ENCODE data around the gene ARMC6. TPM values are rescaled to one million over a fixed set of nuclear protein-coding genes. Genes with fewer than 3 reads are reported as not detected.

The ARMC6 gene
- total and polyA plus RNA-seq, 2 experiments from 2014 or later: 40.9 to 112 TPM

DNA sequence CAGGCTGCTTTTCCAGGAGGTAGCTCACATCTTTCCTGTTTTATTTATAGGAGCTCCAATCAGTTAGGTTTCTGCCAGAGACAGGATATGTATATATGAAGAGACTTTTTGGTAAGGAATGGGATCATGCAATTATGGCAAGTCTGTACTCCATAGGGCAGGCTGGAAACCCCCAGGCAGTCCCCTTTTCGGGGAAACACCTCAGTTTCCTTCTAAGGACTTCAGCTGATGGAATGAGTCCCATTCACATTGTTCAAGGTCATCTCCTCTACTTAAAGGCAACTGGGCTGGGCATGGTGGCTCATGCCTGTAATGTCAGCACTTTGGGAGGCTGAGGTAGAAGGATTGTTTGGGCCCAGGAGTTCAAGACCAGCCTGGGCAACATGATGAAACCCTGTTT lies 19.5 kb downstream of the ARMC6 start:
- Histone ChIP-seq H3F3A (replicated peaks; ENCODE audit: low read depth) (peaks cover 7% of the 10 kb centered on the region; the same call in 1 of the 2 replicates), H3K9me2 (ENCODE audit: insufficient read depth) (no peaks in the 10 kb centered on the region), H3K79me2 (replicated peaks; ENCODE audit: insufficient read depth) (no peaks in the 10 kb centered on the region), H4K20me1 (replicated peaks; ENCODE audit: insufficient read depth) (peaks cover 16% of the 10 kb centered on the region), H3K4me1 (ENCODE audit: insufficient read depth) (no peaks in the 10 kb centered on the region), H3K4me3 (no peak overlapping the region), H3K27ac (ENCODE audit: low read depth) (0 out of 2 replicates have a peak overlapping the region, but pooled peaks have one; percentile 59), H3K27me3 (ENCODE audit: insufficient read depth) (no peaks in the 10 kb centered on the region), H2AFZ (no peak overlapping the region), H3K36me3 (ENCODE audit: insufficient read depth) (peaks cover 6% of the 10 kb centered on the region; the same call in 1 of the 2 replicates), H3K4me2 (no peak overlapping the region)
- no peak for ATAC-seq
- peaks cover 70% of the 10 kb centered on the region for H3K36me3 Mint-ChIP-seq (ENCODE audit: low read depth)
- H3K27ac Mint-ChIP-seq: no peak overlapping the region
- no peak for DNase-seq (ENCODE audit: low spot score)
- no peaks in the 10 kb centered on the region for H3K9me3 Mint-ChIP-seq
- H3K27me3 Mint-ChIP-seq (ENCODE audit: insufficient read depth, low read depth, poor library complexity): peaks cover 3% of the 10 kb centered on the region
- H3K4me1 Mint-ChIP-seq: no peaks in the 10 kb centered on the region
- TF ChIP-seq, protein P1, sequence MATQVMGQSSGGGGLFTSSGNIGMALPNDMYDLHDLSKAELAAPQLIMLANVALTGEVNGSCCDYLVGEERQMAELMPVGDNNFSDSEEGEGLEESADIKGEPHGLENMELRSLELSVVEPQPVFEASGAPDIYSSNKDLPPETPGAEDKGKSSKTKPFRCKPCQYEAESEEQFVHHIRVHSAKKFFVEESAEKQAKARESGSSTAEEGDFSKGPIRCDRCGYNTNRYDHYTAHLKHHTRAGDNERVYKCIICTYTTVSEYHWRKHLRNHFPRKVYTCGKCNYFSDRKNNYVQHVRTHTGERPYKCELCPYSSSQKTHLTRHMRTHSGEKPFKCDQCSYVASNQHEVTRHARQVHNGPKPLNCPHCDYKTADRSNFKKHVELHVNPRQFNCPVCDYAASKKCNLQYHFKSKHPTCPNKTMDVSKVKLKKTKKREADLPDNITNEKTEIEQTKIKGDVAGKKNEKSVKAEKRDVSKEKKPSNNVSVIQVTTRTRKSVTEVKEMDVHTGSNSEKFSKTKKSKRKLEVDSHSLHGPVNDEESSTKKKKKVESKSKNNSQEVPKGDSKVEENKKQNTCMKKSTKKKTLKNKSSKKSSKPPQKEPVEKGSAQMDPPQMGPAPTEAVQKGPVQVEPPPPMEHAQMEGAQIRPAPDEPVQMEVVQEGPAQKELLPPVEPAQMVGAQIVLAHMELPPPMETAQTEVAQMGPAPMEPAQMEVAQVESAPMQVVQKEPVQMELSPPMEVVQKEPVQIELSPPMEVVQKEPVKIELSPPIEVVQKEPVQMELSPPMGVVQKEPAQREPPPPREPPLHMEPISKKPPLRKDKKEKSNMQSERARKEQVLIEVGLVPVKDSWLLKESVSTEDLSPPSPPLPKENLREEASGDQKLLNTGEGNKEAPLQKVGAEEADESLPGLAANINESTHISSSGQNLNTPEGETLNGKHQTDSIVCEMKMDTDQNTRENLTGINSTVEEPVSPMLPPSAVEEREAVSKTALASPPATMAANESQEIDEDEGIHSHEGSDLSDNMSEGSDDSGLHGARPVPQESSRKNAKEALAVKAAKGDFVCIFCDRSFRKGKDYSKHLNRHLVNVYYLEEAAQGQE (IDR thresholded peaks at IDR 0.05; ENCODE audit: unreplicated experiment): no peak
- TF ChIP-seq CREB1 (CRISPR knock-in tag; IDR thresholded peaks at IDR 0.05; ENCODE audit: low read depth): no peak
- no peak for TF ChIP-seq JUNB (IDR thresholded peaks at IDR 0.05; ENCODE audit: unreplicated experiment)
- TF ChIP-seq, protein P2, sequence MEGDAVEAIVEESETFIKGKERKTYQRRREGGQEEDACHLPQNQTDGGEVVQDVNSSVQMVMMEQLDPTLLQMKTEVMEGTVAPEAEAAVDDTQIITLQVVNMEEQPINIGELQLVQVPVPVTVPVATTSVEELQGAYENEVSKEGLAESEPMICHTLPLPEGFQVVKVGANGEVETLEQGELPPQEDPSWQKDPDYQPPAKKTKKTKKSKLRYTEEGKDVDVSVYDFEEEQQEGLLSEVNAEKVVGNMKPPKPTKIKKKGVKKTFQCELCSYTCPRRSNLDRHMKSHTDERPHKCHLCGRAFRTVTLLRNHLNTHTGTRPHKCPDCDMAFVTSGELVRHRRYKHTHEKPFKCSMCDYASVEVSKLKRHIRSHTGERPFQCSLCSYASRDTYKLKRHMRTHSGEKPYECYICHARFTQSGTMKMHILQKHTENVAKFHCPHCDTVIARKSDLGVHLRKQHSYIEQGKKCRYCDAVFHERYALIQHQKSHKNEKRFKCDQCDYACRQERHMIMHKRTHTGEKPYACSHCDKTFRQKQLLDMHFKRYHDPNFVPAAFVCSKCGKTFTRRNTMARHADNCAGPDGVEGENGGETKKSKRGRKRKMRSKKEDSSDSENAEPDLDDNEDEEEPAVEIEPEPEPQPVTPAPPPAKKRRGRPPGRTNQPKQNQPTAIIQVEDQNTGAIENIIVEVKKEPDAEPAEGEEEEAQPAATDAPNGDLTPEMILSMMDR (conservative IDR thresholded peaks at IDR 0.05; ENCODE audit: low read depth in 2 of 2): no peak
- TF ChIP-seq EZH2 (IDR thresholded peaks at IDR 0.05; ENCODE audit: low read depth, unreplicated experiment): no peak
- TF ChIP-seq NANOG (IDR thresholded peaks at IDR 0.05; ENCODE audit: borderline replicate concordance): no peak
- no peak for TF ChIP-seq ZNF114 (CRISPR knock-in tag; IDR thresholded peaks at IDR 0.05)
- TF ChIP-seq EZH2phosphoT487 (IDR thresholded peaks at IDR 0.05; ENCODE audit: unreplicated experiment): no peak
- TF ChIP-seq, protein P3, sequence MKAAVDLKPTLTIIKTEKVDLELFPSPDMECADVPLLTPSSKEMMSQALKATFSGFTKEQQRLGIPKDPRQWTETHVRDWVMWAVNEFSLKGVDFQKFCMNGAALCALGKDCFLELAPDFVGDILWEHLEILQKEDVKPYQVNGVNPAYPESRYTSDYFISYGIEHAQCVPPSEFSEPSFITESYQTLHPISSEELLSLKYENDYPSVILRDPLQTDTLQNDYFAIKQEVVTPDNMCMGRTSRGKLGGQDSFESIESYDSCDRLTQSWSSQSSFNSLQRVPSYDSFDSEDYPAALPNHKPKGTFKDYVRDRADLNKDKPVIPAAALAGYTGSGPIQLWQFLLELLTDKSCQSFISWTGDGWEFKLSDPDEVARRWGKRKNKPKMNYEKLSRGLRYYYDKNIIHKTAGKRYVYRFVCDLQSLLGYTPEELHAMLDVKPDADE (IDR thresholded peaks at IDR 0.05): no peak
- no peak for TF ChIP-seq ZNF331 (CRISPR knock-in tag; IDR thresholded peaks at IDR 0.05; ENCODE audit: low read depth)
- TF ChIP-seq, protein P4, sequence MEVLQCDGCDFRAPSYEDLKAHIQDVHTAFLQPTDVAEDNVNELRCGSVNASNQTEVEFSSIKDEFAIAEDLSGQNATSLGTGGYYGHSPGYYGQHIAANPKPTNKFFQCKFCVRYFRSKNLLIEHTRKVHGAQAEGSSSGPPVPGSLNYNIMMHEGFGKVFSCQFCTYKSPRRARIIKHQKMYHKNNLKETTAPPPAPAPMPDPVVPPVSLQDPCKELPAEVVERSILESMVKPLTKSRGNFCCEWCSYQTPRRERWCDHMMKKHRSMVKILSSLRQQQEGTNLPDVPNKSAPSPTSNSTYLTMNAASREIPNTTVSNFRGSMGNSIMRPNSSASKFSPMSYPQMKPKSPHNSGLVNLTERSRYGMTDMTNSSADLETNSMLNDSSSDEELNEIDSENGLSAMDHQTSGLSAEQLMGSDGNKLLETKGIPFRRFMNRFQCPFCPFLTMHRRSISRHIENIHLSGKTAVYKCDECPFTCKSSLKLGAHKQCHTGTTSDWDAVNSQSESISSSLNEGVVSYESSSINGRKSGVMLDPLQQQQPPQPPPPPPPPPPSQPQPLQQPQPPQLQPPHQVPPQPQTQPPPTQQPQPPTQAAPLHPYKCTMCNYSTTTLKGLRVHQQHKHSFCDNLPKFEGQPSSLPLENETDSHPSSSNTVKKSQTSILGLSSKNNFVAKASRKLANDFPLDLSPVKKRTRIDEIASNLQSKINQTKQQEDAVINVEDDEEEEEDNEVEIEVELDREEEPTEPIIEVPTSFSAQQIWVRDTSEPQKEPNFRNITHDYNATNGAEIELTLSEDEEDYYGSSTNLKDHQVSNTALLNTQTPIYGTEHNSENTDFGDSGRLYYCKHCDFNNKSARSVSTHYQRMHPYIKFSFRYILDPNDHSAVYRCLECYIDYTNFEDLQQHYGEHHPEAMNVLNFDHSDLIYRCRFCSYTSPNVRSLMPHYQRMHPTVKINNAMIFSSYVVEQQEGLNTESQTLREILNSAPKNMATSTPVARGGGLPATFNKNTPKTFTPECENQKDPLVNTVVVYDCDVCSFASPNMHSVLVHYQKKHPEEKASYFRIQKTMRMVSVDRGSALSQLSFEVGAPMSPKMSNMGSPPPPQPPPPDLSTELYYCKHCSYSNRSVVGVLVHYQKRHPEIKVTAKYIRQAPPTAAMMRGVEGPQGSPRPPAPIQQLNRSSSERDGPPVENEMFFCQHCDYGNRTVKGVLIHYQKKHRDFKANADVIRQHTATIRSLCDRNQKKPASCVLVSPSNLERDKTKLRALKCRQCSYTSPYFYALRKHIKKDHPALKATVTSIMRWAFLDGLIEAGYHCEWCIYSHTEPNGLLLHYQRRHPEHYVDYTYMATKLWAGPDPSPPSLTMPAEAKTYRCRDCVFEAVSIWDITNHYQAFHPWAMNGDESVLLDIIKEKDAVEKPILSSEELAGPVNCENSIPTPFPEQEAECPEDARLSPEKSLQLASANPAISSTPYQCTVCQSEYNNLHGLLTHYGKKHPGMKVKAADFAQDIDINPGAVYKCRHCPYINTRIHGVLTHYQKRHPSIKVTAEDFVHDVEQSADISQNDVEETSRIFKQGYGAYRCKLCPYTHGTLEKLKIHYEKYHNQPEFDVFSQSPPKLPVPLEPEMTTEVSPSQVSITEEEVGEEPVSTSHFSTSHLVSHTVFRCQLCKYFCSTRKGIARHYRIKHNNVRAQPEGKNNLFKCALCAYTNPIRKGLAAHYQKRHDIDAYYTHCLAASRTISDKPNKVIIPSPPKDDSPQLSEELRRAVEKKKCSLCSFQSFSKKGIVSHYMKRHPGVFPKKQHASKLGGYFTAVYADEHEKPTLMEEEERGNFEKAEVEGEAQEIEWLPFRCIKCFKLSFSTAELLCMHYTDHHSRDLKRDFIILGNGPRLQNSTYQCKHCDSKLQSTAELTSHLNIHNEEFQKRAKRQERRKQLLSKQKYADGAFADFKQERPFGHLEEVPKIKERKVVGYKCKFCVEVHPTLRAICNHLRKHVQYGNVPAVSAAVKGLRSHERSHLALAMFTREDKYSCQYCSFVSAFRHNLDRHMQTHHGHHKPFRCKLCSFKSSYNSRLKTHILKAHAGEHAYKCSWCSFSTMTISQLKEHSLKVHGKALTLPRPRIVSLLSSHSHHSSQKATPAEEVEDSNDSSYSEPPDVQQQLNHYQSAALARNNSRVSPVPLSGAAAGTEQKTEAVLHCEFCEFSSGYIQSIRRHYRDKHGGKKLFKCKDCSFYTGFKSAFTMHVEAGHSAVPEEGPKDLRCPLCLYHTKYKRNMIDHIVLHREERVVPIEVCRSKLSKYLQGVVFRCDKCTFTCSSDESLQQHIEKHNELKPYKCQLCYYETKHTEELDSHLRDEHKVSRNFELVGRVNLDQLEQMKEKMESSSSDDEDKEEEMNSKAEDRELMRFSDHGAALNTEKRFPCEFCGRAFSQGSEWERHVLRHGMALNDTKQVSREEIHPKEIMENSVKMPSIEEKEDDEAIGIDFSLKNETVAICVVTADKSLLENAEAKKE (CRISPR knock-in tag; IDR thresholded peaks at IDR 0.05): no peak
- TF ChIP-seq STAT1 (IDR thresholded peaks at IDR 0.05; ENCODE audit: unreplicated experiment): no peak
- TF ChIP-seq POLR2AphosphoS5 (IDR thresholded peaks at IDR 0.05; ENCODE audit: low read depth): no peak
- no peak overlapping the region for H3K4me3 Mint-ChIP-seq
